HG02885 (cell line): ENCODE results near the gene TBC1D32.
"Not testable (repeated sequence)": the region's sequence is repeated elsewhere in the genome, so short reads cannot be mapped to it uniquely, and the experiment has no call there.

ENCODE experiments used
- ATAC-seq: cut with Tn5 transposase; IDR thresholded peaks from one replicate; pipeline ENCODE4 v1.9.1; 2021; ENCODE audit warnings: mild to moderate bottlenecking; ENCODE audit not compliant: unreplicated experiment, poor library complexity

TBC1D32 gene, protein sequence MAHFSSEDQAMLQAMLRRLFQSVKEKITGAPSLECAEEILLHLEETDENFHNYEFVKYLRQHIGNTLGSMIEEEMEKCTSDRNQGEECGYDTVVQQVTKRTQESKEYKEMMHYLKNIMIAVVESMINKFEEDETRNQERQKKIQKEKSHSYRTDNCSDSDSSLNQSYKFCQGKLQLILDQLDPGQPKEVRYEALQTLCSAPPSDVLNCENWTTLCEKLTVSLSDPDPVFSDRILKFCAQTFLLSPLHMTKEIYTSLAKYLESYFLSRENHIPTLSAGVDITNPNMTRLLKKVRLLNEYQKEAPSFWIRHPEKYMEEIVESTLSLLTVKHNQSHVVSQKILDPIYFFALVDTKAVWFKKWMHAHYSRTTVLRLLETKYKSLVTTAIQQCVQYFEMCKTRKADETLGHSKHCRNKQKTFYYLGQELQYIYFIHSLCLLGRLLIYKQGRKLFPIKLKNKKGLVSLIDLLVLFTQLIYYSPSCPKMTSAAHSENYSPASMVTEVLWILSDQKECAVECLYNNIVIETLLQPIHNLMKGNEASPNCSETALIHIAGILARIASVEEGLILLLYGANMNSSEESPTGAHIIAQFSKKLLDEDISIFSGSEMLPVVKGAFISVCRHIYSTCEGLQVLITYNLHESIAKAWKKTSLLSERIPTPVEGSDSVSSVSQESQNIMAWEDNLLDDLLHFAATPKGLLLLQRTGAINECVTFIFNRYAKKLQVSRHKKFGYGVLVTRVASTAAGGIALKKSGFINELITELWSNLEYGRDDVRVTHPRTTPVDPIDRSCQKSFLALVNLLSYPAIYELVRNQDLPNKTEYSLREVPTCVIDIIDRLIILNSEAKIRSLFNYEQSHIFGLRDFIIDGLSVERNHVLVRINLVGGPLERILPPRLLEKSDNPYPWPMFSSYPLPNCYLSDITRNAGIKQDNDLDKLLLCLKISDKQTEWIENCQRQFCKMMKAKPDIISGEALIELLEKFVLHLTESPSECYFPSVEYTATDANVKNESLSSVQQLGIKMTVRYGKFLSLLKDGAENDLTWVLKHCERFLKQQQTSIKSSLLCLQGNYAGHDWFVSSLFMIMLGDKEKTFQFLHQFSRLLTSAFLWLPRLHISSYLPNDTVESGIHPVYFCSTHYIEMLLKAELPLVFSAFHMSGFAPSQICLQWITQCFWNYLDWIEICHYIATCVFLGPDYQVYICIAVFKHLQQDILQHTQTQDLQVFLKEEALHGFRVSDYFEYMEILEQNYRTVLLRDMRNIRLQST

DNA sequence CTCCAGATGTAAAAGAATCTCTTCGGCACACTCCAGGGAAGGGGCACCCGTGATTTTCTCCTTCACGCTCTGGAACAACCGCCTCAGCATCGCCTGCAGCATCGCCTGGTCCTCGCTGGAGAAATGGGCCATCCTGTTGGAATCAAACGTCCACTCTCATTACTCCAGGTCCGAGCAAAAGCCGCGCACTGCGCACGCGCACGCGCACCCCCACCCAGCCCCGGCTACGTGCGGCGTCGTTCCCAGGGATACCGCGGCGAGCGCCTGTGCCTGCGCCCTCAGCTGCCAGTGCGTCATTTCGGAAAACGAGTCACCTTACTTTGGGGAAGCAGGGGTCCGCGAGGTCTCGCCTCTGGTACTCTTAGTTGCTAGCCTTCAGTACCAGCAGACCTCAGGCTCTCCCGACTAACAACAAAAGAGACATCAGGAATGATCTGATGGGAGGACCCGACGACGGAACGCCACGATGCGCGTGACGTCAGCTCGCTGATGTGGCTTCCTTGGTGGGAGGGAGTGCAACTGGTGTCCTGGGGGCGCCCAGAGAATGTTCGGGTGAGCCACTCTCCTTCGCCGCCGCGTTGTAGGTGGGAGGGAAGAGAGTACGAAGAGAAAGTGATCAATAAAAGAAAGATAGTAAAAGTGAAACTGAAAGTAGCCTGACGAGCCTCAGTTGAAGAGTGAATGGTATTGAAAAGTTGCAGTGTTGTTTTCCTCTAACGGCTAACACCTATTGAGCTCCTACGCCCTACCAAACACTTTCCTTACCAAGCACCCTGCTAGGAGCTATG lies at the start of gene TBC1D32:
TSS of gene TBC1D32 (minus strand) at position 182 of the 788 bp plus-strand sequence. CDS start at position 132, 50 bp downstream.
- peak; percentile 91 for ATAC-seq

DNA sequence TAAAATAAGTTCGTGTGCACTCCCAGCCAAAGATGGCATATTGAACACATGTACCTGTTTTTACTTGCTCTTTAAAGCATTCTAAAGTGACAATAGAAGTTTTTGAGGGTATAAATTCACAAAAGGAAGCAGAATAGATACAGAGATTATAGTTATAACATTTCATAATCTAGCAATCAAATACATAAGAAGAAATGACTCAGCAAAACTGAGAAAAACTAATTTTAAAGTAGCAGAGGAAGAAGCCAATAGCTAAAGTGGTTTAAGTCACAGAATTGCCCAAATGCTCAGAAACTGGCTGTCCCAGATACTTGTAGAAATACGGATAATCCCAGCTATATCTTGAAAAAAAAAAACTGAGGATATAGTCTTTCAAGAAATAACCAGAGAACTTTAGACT lies 49.2 kb upstream of the TBC1D32 start:
- no peak for ATAC-seq

DNA sequence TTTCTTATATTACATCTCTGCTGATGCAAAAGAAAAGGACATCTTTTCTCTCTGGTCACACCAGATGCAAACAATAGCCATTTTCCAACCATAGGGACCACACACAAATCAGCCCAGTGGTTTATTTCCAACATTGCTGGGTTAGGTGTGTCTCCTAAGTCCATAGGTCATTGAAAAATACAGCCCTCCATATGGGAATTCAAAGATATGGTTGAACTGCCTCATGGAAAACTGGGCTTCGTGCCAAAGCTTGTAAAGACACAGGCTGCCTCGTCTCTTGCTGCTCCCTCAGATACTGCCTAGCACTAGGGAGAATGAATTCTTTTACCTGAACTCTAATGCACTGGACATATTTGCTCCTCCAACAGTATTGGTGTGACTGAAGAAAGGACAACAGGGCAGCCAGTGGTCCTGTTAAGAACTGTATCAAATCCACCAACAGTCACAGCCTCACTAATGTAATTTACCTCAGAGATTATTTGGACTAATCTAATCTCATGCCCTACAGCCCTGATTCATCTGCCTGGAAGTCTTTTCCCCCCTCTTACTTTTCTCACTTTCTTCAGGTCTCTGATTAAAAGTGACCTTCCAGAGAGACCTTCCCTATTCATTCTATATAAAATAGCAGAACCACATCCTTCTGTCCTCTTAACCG lies 48.3 kb upstream of the TBC1D32 start:
- no peak for ATAC-seq

DNA sequence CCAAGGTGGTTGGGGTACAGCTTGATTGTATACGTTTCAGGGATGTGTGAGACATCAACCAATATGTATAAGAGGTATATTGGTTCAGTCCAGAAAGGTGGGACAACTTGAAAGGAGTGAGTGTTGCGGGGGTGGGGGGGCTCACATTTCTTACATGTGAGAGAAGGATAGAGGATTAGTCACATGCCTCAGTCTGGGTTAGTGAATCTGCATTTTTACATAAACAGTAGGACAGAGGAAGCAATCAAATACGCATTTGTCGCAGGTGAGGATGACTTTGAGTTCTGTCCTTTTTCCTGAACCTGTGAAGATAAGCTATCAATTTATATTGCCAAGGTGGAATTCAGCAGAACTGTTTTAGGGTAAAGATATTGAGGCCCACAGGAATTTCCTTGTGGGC lies 42.1 kb upstream of the TBC1D32 start:
- no peak for ATAC-seq

DNA sequence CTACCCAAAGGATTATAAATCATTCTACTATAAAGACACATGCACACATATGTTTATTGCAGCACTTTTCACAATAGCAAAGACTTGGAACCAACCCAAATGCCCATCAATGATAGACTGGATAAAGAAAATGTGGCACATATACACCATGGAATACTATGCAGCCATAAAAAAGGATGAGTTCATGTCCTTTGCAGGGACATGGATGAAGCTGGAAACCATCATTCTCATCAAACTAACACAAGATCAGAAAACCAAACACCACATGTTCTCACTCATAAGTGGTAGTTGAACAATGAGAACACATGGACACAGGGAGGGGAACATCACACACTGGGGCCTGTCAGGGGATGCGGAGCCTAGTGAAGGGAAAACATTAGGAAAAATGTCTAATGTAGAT lies 39.9 kb upstream of the TBC1D32 start:
- ATAC-seq: not testable (repeated sequence)

DNA sequence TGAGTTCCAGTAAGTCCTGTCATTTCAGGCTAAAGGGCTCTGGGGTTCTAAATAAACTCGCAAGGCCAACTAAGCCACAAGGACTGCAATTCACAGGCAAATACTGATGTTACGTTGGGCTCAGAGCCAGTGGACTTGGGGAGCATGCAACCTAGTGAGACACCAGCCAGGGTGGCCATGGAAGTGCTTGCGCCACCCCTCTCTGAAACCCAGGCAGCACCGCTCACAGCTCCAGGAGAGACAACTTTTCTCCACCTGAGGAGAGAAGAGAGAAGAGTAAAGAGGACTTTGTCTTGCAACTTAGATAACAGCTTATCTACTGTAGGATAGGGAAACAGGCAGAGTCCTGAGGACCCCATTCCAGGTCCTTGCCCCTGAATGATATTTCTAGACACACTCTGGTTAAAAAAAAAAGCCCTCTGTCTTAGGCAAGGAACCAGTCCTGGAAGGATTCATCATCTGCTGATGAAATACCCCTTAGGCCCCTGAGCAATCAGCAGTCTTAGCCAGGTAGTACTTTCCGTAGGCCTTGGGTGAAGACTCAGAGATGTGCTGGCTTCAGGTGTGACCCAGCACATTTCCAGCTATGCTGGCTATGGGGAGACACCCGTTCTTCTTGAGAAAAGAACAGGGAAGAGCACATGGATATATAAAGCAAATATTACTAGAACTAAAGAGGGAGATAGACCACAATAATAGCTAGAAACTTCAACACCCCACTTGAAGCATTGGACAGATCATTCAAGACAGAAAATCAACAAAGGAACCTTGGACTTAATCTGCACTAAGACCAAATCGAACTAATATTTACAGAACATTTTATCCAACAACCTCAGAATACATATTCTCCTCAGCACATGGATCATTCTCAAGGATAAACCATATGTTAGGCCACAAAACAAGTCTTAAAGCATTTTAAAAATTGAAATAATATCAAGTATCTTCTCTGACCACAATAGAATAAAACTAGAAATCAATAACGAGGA lies 31.5 kb upstream of the TBC1D32 start:
- ATAC-seq: no peak

DNA sequence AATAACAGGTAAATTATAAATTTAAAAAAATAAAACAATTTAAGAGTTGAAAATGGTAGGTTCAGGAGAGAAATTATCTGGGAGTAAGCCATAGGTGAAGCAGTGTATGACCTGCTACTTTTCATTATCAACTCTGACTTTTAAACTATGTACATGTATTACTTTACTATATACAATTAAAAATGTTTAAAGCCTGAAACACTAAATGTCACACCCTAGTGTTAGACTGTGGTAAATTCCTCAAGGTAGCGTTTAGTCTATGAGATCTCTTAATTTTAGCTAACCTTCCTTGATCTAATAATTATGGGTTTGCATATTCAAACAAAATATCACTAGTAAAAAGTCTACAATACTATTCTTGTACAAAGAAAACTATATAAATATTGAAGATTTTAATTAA lies 22.3 kb upstream of the TBC1D32 start:
- ATAC-seq: no peak

DNA sequence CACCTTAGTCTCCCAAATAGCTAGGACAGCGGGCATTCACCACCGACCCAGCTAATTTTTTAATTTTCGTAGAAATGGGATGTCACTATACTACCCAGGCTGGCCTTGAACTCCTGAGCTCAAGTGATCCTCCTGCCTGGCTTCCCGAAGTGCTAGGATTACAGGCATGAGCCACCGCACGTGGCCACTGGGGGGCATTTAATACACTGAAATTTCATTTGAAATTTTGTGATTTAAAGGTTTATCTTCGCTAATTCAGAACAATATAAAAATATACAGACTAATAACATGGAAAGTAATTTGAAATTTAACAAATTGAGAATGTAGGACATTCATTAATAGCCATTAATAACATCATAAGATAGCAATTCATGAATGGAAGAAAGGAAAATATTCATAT lies 20.5 kb upstream of the TBC1D32 start:
- no peak for ATAC-seq

DNA sequence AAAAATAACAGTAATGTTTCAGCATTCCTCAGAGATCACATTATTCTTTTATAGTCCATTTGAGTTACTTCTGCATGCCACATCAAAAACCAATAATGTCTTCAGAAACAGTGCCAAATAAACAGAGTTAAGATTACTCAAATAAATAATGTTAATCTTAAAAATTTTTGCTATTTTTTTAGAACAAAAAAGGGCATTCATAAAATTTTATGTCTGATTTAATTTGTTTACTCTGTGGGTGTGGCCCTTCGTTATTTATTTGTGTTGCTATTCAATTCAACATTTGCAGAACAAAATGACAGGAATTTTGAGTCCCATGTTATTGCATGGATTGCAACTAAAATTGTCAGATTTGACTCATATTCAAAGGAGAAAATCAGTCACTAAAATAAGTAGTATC lies 18.7 kb upstream of the TBC1D32 start:
- ATAC-seq: no peak

DNA sequence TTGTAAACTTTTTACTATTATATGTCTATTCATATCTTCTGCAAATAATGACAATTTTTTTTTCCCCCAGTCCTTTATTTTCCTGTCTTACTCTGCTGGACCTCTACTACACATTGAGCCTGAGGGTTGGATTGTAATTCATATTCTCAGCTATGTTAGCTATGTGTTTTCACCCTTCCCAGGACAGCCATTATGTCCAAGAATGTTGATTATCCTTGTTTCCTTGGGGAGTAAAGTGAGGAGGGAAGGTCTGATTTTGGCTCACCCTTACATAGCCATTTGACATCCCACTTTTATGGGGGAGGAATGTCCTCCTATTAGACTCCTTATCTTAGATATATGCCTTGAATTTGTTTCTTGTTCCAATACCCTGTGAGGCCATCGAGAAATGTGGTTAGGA lies 17.6 kb upstream of the TBC1D32 start:
- no peak for ATAC-seq

DNA sequence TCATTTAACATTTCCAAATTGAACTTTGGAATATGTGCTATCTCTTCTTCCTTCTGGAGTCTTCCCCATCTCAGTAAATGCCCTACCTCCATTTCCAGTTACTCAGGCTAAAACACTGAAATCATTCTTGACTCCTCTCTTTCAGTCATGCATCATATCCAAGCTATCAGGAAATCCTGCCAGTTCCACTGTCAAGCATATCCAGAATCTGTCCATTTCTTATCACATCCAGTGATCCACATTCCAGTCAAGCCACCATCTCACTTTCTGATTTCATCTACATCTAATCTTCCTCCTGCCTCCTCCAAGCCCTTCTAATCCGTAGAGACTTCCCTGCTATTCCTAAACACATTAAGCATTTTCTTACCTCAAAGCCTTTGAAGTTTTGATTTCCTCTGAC lies 15.3 kb upstream of the TBC1D32 start:
- no peak for ATAC-seq

DNA sequence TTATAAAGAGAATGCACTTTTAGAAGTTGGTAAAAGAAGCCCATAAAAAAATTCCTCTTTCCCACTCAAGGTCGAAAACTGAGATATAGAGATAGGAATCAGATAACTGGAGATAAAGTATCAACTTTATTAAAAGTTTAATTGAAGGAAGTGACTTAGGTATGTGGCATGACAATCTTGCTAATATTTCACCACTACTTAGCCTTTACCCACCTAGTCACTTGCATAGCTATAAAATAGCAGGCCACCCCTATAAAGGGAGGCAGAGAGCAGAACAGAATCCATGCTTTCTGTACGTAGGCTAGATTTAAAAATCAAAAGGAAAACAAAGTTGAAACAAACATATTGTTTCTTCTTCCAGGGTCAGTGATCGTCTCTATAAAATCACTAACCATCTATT lies 13.2 kb upstream of the TBC1D32 start:
- no peak for ATAC-seq

DNA sequence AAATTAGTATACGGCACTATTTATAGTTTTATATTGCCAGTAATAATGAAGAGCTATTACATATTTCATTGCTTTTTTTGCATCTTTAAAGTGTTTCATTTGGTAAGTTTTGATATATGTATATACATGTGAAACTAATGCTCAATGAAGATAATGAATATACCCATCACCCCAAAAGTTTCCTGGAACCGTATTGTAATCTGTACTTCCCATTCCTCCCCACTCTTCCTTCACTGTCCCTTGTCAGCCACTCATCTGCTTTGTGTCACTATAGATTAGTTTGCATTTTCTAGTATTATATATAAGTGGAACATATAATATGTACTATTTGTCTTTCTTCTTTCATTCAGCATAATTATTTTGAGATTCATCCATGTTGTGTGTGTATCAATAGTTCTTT lies 10.3 kb upstream of the TBC1D32 start:
- no peak for ATAC-seq

DNA sequence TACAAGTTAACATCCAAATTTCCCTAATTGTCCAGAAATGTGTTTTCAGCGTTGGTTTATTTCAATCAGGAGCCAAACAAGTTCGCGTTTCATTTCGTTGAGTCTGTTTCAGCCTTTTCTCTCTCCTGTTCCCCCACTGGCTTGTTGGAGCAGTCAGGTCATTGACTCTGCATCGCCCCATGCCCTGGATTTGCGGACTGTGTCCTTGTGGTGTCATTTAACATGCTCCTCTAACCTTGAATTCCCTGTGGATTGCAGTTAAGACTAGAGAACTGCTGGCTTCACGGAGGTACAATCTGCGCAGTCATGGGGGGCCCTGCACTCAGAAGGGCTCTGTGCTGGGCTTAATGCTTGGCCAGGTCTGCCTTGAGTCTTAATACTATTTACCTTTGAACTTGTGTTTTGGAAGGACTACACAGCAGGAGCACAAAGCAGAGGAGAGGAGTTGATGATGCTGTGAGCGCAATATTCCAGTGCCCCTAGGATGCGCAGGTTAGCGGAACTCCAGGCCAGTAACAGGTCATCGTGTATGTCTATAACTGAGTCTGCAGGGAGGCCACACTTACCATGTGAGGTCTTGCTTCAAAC lies 5.5 kb upstream of the TBC1D32 start:
- no peak for ATAC-seq

DNA sequence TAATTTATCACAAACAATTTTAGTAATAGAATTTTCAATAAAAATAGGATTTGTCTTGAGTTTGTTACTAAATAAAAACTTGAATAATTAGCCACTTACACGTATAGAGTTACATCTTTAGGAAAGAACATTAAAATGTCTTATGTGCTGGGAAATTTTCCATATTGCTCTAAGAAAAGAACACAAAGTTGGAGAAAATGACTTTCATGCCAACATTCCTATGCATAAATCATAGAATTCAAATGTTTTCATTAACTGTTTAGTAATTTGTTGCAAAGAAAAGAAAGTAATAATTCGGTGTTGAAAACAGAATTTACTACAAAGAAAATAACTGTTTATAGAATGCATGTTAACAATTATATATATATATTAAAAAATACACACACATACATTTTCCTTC lies 4.7 kb upstream of the TBC1D32 start:
- no peak for ATAC-seq

DNA sequence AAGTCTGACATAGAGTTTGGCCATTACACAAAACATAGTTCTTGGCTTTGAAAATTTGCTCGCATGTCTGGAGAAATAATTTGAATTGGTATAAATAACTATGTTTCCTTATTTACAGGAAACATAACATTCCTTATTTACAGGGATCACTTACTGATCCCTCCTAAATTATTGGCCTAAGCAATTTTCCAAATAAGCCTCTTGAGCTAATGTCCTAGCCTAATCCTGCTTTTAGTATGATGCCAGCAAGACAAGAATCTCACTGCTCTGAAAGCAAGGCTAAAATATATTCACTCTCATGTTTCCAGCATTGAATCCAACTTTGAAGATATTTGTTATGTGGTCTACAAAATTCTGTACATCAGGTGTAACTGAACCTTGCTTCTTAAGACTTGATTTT lies 4.1 kb upstream of the TBC1D32 start:
- ATAC-seq: no peak

DNA sequence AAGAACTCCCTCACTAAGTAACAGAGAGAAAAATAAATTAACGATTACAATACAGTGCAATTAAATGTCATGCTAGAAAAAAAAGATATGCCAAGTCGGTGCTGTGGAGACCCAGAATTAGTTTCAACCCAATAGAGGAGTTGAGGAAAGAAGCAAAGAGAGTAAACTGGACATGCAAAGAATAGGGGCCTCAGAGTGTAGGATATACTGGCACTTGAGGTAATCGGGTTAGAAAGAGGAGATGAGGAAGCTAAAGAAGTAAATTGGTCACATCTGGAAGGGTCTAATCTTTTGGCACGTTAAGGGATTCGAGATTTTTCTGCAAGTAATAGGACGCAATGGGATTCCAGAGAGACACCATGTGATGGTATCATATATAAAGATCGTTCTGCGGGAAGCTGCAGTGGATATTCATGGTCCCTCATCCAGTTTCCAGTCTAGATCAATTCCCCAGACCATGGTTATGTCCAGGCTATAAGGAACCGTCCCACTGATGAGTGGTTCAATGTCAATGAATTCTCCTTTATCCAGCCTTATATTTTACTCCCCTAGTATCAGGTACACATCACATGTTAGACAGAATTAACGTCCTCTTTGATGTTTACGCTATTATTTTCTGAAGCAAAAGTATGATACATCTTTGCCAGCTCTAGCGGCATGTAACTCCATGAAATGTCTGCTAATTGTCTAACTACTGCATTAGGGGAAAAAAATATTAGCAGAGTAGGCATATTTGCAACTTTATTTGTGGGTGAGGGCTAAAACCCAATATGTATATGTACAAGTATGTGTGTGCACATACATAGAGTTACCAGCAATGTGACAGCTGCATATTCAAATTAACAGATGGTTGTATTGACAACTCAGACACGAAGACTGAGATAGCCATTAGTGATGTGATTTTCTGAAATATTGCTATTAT lies 1.1 kb upstream of the TBC1D32 start:
- ATAC-seq: peak; percentile 2
